Endothelial cell of umbilical vein (primary cell): ENCODE data around the gene MEPCE. TPM values are rescaled to one million over a fixed set of nuclear protein-coding genes. Genes with fewer than 3 reads are reported as not detected.
"Not testable (repeated sequence)": the region's sequence is repeated elsewhere in the genome, so short reads cannot be mapped to it uniquely, and the experiment has no call there.

Source experiments
- BruUV-seq: library from RNA; stranded (reverse); fragments of 400-500 nt; replicated peaks from 2 replicates; lab custom pipeline; 2021; lab: Mats Ljungman, UMichigan
- CTCF ChIA-PET: fragments of 300-600, 350-600 bp; sonication (Branson Sonifier 250); formaldehyde crosslinking; loops from one replicate; lab custom pipeline; 2021; ENCODE audit warnings: antibody characterized with exemption, inconsistent platforms; lab: Charles Lee
- POLR2A ChIA-PET: fragments of 300-600, 350-600 bp; sonication (Branson Sonifier 250); formaldehyde crosslinking; loops from one replicate; lab custom pipeline; 2021; ENCODE audit warnings: antibody characterized with exemption, inconsistent platforms; lab: Charles Lee
- DNase-seq: peaks from one replicate; pipeline ENCODE4 v3.0.0-alpha.2; 2011; ENCODE audit warnings: low read depth, low spot score
- FAIRE-seq: peaks from 2 replicates; lab custom pipeline; 2011; peaks lifted over from hg19 to GRCh38; lab: Jason Lieb, UNC
- H2AFZ ChIP-seq: 2 replicates; pipeline ENCODE4 v1.6.0; 2012; ENCODE audit warnings: low read depth, low read length, control low read depth, inconsistent platforms
- H3K27ac ChIP-seq: 2 replicates; pipeline ENCODE4 v1.5.1; 2011; ENCODE audit warnings: low read depth, mild to moderate bottlenecking, control low read depth, low read length, moderate library complexity; ENCODE audit not compliant: insufficient read depth
- H3K27me3 ChIP-seq, 2 experiments: 2 replicates each; pipeline versions ENCODE4 v1.6.0 to v1.6.1; 2011; ENCODE audit warnings: low read length in 2 of 2, mixed read lengths in 1 of 2; ENCODE audit not compliant: control insufficient read depth in 2 of 2, insufficient read depth in 2 of 2
- H3K36me3 ChIP-seq, 2 experiments: 2 replicates in 1 of 2; 3 replicates in 1 of 2; pipeline ENCODE4 v1.5.1; 2011; ENCODE audit warnings: low read length in 2 of 2, mild to moderate bottlenecking in 1 of 2, moderate library complexity in 1 of 2; ENCODE audit not compliant: control insufficient read depth in 2 of 2, insufficient read depth in 2 of 2; ENCODE audit errors: extremely low read depth in 1 of 2
- H3K4me1 ChIP-seq: 3 replicates; pipeline ENCODE4 v1.5.1; 2011; ENCODE audit warnings: mild to moderate bottlenecking, low read length; ENCODE audit not compliant: control insufficient read depth, insufficient read depth; ENCODE audit errors: extremely low read depth
- H3K4me2 ChIP-seq: 2 replicates; pipeline ENCODE4 v1.6.1; 2011; ENCODE audit warnings: low read length, control low read depth, mixed read lengths; ENCODE audit not compliant: insufficient read depth
- H3K4me3 ChIP-seq, 3 experiments: fragments of 200-600 bp in 1 of 3; sonication (generic), shearing (Covaris generic) in 1 of 3; replicated peaks in 1 of 3; 2 replicates each; pipeline ENCODE4 v1.5.1; 2011 to 2016; ENCODE audit warnings: control low read depth in 3 of 3, low read length in 3 of 3, mild to moderate bottlenecking in 2 of 3, inconsistent platforms in 1 of 3, low read depth in 1 of 3, moderate library complexity in 1 of 3; ENCODE audit not compliant: insufficient read depth in 1 of 3
- H3K79me2 ChIP-seq: 2 replicates; pipeline ENCODE4 v1.6.0; 2012; ENCODE audit warnings: low read length, inconsistent platforms; ENCODE audit not compliant: control insufficient read depth, insufficient read depth
- H3K9ac ChIP-seq: replicated peaks from 2 replicates; pipeline ENCODE3; 2011; ENCODE audit warnings: low read length, control low read depth; ENCODE audit not compliant: insufficient read depth; ENCODE audit errors: extremely low read depth
- H3K9me1 ChIP-seq: replicated peaks from 3 replicates; pipeline ENCODE4 v1.6.0; 2011; ENCODE audit warnings: mild to moderate bottlenecking, low read length; ENCODE audit not compliant: control insufficient read depth, insufficient read depth; ENCODE audit errors: extremely low read depth
- H3K9me3 ChIP-seq: replicated peaks from 2 replicates; pipeline ENCODE4 v1.5.1; 2012; ENCODE audit warnings: low read length, inconsistent platforms; ENCODE audit not compliant: control insufficient read depth, insufficient read depth
- H4K20me1 ChIP-seq: replicated peaks from 2 replicates; pipeline ENCODE3; 2011; ENCODE audit warnings: mild to moderate bottlenecking, low read length; ENCODE audit not compliant: control insufficient read depth, insufficient read depth; ENCODE audit errors: extremely low read depth
- EZH2 ChIP-seq: IDR thresholded peaks from 2 replicates; pipeline ENCODE4 v1.6.1; 2012; ENCODE audit warnings: borderline replicate concordance, low read depth, mild to moderate bottlenecking, moderate library complexity, low read length, inconsistent platforms; ENCODE audit not compliant: severe bottlenecking
- FOS ChIP-seq: IDR thresholded peaks from 2 replicates; pipeline ENCODE4 v1.6.1; 2011; ENCODE audit warnings: mild to moderate bottlenecking, low read length, moderate library complexity, borderline replicate concordance; ENCODE audit not compliant: insufficient read depth
- GATA2 ChIP-seq: IDR thresholded peaks from 2 replicates; pipeline ENCODE4 v1.7.0; 2011; ENCODE audit warnings: low read depth, mild to moderate bottlenecking, moderate library complexity, mixed read lengths, low read length; ENCODE audit not compliant: insufficient read length, insufficient read depth
- JUN ChIP-seq: IDR thresholded peaks from 2 replicates; pipeline ENCODE4 v1.6.1; 2011; ENCODE audit warnings: borderline replicate concordance, low read depth; ENCODE audit not compliant: insufficient read length, insufficient read depth
- MAX ChIP-seq: IDR thresholded peaks from 2 replicates; pipeline ENCODE4 v1.6.1; 2011; ENCODE audit not compliant: insufficient read depth, insufficient read length
- MYC ChIP-seq: IDR thresholded peaks from one replicate; pipeline ENCODE4 v1.6.1; 2011; ENCODE audit warnings: mild to moderate bottlenecking, low read depth, low read length
- POLR2A ChIP-seq: IDR thresholded peaks from 2 replicates; pipeline ENCODE4 v1.6.1; 2012; ENCODE audit warnings: low read depth, mild to moderate bottlenecking, control low read depth, low read length
- POLR2AphosphoS5 ChIP-seq: IDR thresholded peaks from 2 replicates; pipeline ENCODE4 v1.6.1; 2012; ENCODE audit warnings: low read depth, mild to moderate bottlenecking, control low read depth, low read length, moderate library complexity; ENCODE audit not compliant: insufficient read depth
- dilution Hi-C: fragments of 300-500 bp; cut with MboI; formaldehyde crosslinking; loops from one replicate; pipeline ENCODE4 v1.15.0; 2019; ENCODE audit warnings: low sequenced_read_pairs; ENCODE audit not compliant: extremely low pct_ligation_motif_present
- intact Hi-C: fragments of 100-400 bp; cut with micrococcal nuclease; formaldehyde crosslinking; loops from one replicate; pipeline ENCODE4 v1.10.0; 2022
- polyA plus RNA-seq, 4 experiments: library from polyadenylated mRNA; depleted of rRNA in 3 of 4; stranded (reverse) in 3 of 4; unstranded in 1 of 4; fragments of >200 nt; gene quantifications; 2 replicates each; pipeline versions ENCODE4 v1.2.1 to v1.2.3, GENCODE V29; 2011 to 2012; ENCODE audit warnings: missing spikeins in 1 of 4
- total RNA-seq: library from RNA; stranded (reverse); gene quantifications from 2 replicates; pipeline ENCODE4 v1.2.3, GENCODE V29; 2021
- TF ChIP-seq, protein P1 (sequence below), 2 donors: IDR thresholded peaks; 1 replicate in 1 of 2; 2 replicates in 1 of 2; pipeline ENCODE4 v1.5.1; 2011; ENCODE audit warnings: low read length in 2 of 2, mild to moderate bottlenecking in 2 of 2, moderate library complexity in 2 of 2, control low read depth in 1 of 2, inconsistent platforms in 1 of 2, low read depth in 1 of 2; ENCODE audit not compliant: insufficient read depth in 1 of 2; ENCODE audit errors: extremely low read depth in 1 of 2

Gene MEPCE
- total and polyA plus RNA-seq, 2 donors (not counting 3 experiments of a cell fraction or from before 2014, with no cell fraction given): 23.3 to 45.8 TPM

DNA sequence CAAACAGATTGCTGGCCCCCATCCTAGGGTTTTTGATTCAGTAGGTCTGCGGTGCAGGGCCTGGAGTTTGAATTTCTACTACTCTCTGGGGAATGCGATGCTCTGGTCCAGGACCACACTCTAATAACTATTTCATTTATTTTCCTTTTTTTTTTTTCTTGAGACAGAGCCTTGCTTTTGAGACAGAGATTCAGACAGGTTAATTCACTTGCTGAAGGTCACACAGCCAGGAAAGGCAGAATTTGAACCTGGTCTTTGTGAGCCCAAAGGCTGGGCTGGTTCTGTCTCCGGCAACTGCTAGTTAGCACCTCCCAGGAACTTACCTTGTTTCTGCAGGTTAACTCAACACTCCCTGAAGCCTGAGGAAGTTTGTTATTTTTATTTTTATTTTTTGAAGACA lies 22.9 kb downstream of the MEPCE start:
- H3K9me3 ChIP-seq: no peaks in the 10 kb centered on the region
- no peaks in the 10 kb centered on the region for H3K27me3 ChIP-seq
- no peak overlapping the region for H3K4me3 ChIP-seq
- no peaks in the 10 kb centered on the region for H3K79me2 ChIP-seq
- POLR2A ChIA-PET: interaction anchor here (0.6 kb wide), 1 partner anchor 14 kb away, joined by 7 read pairs; no protein-coding TSS in a partner anchor
- peaks cover 0 to 4% of the 10 kb centered on the region in 2 experiments for H3K36me3 ChIP-seq
- CTCF ChIA-PET: interaction anchor here (3.7 kb wide), 1 partner anchor 12 kb away, joined by 38 read pairs; the partner anchor contains the start of gene SPACDR
- H3K4me1 ChIP-seq: peaks cover 14% of the 10 kb centered on the region
- H3K9ac ChIP-seq: no peak overlapping the region
- H3K27ac ChIP-seq: no peak overlapping the region
- TF ChIP-seq POLR2A (no peak), EZH2 (no peak), FOS (no peak), GATA2 (no peak), JUN (no peak), POLR2AphosphoS5 (no peak), MAX (no peak), MYC (no peak)
- TF ChIP-seq, protein P1, sequence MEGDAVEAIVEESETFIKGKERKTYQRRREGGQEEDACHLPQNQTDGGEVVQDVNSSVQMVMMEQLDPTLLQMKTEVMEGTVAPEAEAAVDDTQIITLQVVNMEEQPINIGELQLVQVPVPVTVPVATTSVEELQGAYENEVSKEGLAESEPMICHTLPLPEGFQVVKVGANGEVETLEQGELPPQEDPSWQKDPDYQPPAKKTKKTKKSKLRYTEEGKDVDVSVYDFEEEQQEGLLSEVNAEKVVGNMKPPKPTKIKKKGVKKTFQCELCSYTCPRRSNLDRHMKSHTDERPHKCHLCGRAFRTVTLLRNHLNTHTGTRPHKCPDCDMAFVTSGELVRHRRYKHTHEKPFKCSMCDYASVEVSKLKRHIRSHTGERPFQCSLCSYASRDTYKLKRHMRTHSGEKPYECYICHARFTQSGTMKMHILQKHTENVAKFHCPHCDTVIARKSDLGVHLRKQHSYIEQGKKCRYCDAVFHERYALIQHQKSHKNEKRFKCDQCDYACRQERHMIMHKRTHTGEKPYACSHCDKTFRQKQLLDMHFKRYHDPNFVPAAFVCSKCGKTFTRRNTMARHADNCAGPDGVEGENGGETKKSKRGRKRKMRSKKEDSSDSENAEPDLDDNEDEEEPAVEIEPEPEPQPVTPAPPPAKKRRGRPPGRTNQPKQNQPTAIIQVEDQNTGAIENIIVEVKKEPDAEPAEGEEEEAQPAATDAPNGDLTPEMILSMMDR (IDR thresholded peaks at IDR 0.05; ENCODE audit: extremely low read depth in 1 of 2, insufficient read depth in 1 of 2, low read depth in 1 of 2, low read length in 2 of 2): no peak
- DNase-seq: no peak
- intact Hi-C loops (no loop called here), dilution Hi-C loops (no loop called here)
- no peak overlapping the region for H2AFZ ChIP-seq
- no peaks in the 10 kb centered on the region for H3K9me1 ChIP-seq
- FAIRE-seq: no peak
- no peaks in the 10 kb centered on the region for H4K20me1 ChIP-seq
- BruUV-seq: no TSS peak
- no peak overlapping the region for H3K4me2 ChIP-seq

- intact Hi-C loops, H3K9me1 ChIP-seq, BruUV-seq, H3K4me3 ChIP-seq, DNase-seq, H3K4me2 ChIP-seq, H3K27ac ChIP-seq, H3K9ac ChIP-seq, H3K79me2 ChIP-seq, H4K20me1 ChIP-seq, H3K27me3 ChIP-seq, H3K9me3 ChIP-seq, dilution Hi-C loops, H3K36me3 ChIP-seq, H2AFZ ChIP-seq: not testable (repeated sequence)
- CTCF ChIA-PET: interaction anchor here (0.7 to 3.8 kb wide), 4 partner anchors 9 to 110 kb away, joined by 3 to 38 read pairs (median 10); partner anchors contain the start of gene SPACDR
- peaks cover 14% of the 10 kb centered on the region for H3K4me1 ChIP-seq
- POLR2A ChIA-PET: interaction anchor here (1.1 kb wide), 1 partner anchor 223 kb away, joined by 5 read pairs; no protein-coding TSS in a partner anchor
- FAIRE-seq: peak; percentile 15
Observed at GRCh38 chr7:100453854-100454253, 24.2 kb downstream of the MEPCE start.
